Stimulated activated CD8-positive, alpha-beta memory T cell treated with anti-CD3 and anti-CD28 coated beads, Interleukin-4, amount 100 ng/mL, for 1 hour (primary cell): ENCODE measurements around the gene PSD.
"Not testable (repeated sequence)": the region's sequence is repeated elsewhere in the genome, so short reads cannot be mapped to it uniquely, and the experiment has no call there.

Experiments
- DNase-seq, 2 donors: peaks; one replicate each; pipeline ENCODE4 v3.0.0-alpha.2; 2020; ENCODE audit warnings: low read depth in 2 of 2, low spot score in 1 of 2

Gene PSD

GRCh38 chr10:102418622-102419268 lies at the start of gene PSD:
PSD (minus strand) TSS chr10:102418785; CDS start chr10:102417038, 1,747 bp downstream.
- no peak for DNase-seq

- DNase-seq: no peak
These were observed 49.4 kb upstream of the PSD start for GRCh38 chr10:102467971-102468438.

GRCh38 chr10:102467318-102467717 lies 48.7 kb upstream of the PSD start:
- DNase-seq: no peak

- DNase-seq: no peak
These were observed 46.9 kb upstream of the PSD start for GRCh38 chr10:102465466-102465865.

- no peak for DNase-seq
These were observed 45.4 kb upstream of the PSD start for GRCh38 chr10:102463983-102464382.

GRCh38 chr10:102462512-102463054 lies 44.0 kb upstream of the PSD start:
- DNase-seq: no peak

- peak; percentile 79 to 84 for DNase-seq
These were observed 42.8 kb upstream of the PSD start for GRCh38 chr10:102461187-102462054.

GRCh38 chr10:102460836-102461186 lies 42.2 kb upstream of the PSD start:
- DNase-seq: no peak

GRCh38 chr10:102458656-102459055 lies 40.1 kb upstream of the PSD start:
- DNase-seq: no peak

- DNase-seq: no peak
These were observed 39.1 kb upstream of the PSD start for GRCh38 chr10:102457591-102458150.

GRCh38 chr10:102455893-102456471 lies 37.4 kb upstream of the PSD start:
- no peak for DNase-seq

GRCh38 chr10:102454662-102455487 lies 36.3 kb upstream of the PSD start:
- DNase-seq: not testable (repeated sequence)

- no peak for DNase-seq
These were observed 34.9 kb upstream of the PSD start for GRCh38 chr10:102453502-102453901.

GRCh38 chr10:102452672-102453340 lies 34.2 kb upstream of the PSD start:
- no peak for DNase-seq

GRCh38 chr10:102451105-102451969 lies 32.8 kb upstream of the PSD start, which contains the start of gene C10orf95:
C10orf95 (minus strand) TSS chr10:102451543; CDS start chr10:102451093, 450 bp downstream.
- no peak for DNase-seq

GRCh38 chr10:102450374-102451104 lies 32.0 kb upstream of the PSD start:
- peak; percentile 61 to 79 for DNase-seq

- DNase-seq: no peak
These were observed 31.5 kb upstream of the PSD start for GRCh38 chr10:102450124-102450373.

GRCh38 chr10:102449321-102450123 lies 30.9 kb upstream of the PSD start:
- DNase-seq: peak; percentile 53 to 75
